ENCODE measurements around the gene CIAO3.

Gene CIAO3

DNA sequence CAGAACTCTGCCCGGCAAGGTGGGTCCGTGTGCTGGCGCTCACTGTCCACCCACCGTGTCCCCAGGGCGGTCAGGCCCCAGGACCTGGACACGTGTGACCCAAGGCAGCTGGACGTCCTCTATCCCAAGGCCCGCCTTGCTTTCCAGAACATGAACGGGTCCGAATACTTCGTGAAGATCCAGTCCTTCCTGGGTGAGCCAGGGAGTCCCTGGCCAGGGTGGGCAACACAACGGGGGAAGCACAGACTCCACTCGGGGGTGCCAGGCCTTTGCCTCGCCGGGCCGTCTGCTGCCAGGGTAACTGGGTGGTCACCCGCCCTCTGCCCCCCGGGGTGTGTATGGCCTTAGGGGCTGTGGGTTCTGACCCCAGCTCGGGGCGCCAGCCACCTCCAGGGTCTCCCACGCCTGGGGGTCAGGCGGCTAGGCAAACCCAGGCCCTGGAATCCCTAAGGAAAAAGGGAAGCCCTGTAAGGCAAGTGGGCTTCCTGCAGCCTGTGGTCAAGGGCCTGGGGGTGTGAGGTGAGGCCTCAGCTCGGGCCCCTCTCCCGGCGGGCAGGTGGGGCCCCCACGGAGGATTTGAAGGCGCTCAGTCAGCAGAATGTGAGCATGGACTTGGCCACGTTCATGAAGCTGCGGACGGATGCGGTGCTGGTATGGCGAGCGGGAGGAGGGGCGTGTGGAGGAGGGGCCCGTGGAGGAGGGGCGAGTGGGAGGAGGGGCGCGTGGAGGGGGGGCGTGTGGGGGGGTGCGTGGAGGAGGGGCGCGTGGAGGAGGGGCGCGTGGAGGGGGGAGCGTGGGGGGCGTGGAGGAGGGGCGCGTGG is 26.2 kb upstream of the CIAO3 start:
- Mint-ChIP-seq H3K36me3 (no peaks in the 10 kb centered on the region), H3K9me3 (no peaks in the 10 kb centered on the region), H3K4me1 (no peaks in the 10 kb centered on the region), H3K27ac (no peak overlapping the region), H3K4me3 (no peak overlapping the region)
- DNase-seq (ENCODE audit: low spot score in 2 of 2) (no peak), ATAC-seq (no peak)

- no peak overlapping the region for H3K27ac Mint-ChIP-seq
- no peaks in the 10 kb centered on the region for H3K36me3 Mint-ChIP-seq
- no peak overlapping the region for H3K4me3 Mint-ChIP-seq
- no peak for ATAC-seq
- no peaks in the 10 kb centered on the region for H3K9me3 Mint-ChIP-seq
- no peak for DNase-seq (ENCODE audit: low spot score in 2 of 2)
- H3K4me1 Mint-ChIP-seq, result no peaks in the 10 kb centered on the region
These were observed 25.4 kb upstream of the CIAO3 start for GRCh38 chr16:766008-766819.

DNA sequence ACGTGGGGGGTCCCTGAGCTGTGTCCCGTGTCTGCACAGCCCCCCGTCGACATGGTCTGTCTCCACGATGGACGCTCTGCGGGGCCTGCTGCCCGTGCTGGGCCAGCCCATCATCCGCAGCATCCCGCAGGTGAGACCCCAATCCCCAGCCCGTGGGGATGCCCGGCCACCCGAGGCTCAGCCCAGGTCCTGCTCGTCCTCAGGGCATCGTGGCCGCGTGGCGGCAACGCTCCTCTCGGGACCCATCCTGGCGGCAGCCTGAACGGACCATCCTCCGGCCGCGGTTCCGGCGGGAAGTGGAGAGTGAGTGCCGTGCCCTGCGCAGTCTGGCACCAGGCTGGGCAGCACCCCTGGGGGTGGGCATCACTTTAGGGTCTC is 24.7 kb upstream of the CIAO3 start:
- no peak for ATAC-seq
- no peak for DNase-seq (ENCODE audit: low spot score in 2 of 2)

DNA sequence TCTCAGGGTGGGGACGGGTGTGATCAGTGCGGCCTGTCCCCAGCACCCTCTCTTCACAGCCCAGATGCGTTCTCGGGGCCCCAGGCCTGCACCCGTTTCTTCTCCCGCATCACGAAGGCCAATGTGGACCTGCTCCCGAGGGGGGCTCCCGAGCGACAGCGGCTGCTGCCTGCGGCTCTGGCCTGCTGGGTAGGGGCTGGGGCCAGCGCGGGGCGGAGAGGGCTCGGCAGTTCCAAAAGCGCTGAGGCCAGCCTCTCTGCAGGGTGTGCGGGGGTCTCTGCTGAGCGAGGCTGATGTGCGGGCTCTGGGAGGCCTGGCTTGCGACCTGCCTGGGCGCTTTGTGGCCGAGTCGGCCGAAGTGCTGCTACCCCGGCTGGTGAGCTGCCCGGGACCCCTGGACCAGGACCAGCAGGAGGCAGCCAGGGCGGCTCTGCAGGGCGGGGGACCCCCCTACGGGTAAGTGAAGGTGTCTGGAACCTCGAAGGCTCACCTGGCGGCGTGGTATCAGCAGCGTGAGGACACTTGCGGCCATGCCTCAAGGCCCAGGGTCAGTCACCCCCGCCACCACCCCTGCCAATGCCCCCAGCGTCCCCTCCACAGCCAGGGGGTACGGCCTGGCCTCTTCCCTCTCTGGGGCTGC is 24.2 kb upstream of the CIAO3 start:
- no peaks in the 10 kb centered on the region for H3K9me3 Mint-ChIP-seq
- no peak overlapping the region for H3K4me3 Mint-ChIP-seq
- DNase-seq (ENCODE audit: low spot score in 2 of 2) (no peak), ATAC-seq (no peak)
- no peak overlapping the region for H3K27ac Mint-ChIP-seq
- no peaks in the 10 kb centered on the region for H3K4me1 Mint-ChIP-seq
- no peaks in the 10 kb centered on the region for H3K36me3 Mint-ChIP-seq

More for the DNA sequence above, 24.7 kb upstream of the CIAO3 start:
- H3K4me3 Mint-ChIP-seq, result no peak overlapping the region
- no peak overlapping the region for H3K27ac Mint-ChIP-seq
- no peaks in the 10 kb centered on the region for H3K9me3 Mint-ChIP-seq
- H3K36me3 Mint-ChIP-seq, result no peaks in the 10 kb centered on the region
- no peaks in the 10 kb centered on the region for H3K4me1 Mint-ChIP-seq

GRCh38 chr16:764184-764750 is 23.5 kb upstream of the CIAO3 start:
- Mint-ChIP-seq H3K4me3 (no peak overlapping the region), H3K9me3 (no peaks in the 10 kb centered on the region), H3K4me1 (no peaks in the 10 kb centered on the region), H3K27ac (no peak overlapping the region), H3K36me3 (no peaks in the 10 kb centered on the region)
- no peak for DNase-seq (ENCODE audit: low spot score in 2 of 2)
- ATAC-seq, result no peak

DNA sequence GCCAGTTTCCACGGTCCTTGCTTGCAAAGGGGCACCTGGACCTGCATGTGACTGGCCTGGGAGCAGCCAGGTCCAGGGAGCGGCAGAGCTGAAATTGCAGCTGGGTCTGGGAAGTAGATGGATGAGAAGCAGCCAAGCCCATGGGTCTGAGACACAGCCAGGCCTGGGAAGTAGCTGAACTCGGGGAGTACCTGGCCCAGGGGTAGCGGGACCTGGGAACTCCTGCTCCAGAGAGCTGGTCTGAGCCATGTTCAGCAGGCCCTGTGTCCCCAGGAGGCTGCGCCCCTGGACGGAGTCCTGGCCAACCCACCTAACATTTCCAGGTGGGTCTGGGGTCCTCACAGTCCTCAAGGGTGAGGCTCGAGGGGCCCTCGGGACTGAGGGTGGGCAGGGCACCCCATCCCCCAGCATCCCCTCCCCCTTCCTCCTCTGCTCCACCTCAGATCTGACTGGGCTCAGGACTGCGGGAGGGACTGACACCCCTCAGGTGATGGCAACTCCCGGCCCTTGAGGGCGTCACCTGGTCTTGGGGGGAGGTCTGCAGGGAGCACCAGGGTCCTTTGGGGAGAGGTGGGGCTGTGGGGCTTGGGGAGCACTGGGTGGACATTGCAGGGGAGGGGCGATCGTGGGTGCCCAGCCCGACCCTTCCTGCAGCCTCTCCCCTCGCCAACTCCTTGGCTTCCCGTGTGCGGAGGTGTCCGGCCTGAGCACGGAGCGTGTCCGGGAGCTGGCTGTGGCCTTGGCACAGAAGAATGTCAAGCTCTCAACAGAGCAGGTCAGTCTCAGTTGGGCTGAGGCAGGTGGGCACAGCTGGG is 22.8 kb upstream of the CIAO3 start:
- no peak for DNase-seq (ENCODE audit: low spot score in 2 of 2)
- Mint-ChIP-seq H3K36me3 (no peaks in the 10 kb centered on the region), H3K9me3 (no peaks in the 10 kb centered on the region), H3K4me1 (no peaks in the 10 kb centered on the region), H3K4me3 (no peak overlapping the region), H3K27ac (no peak overlapping the region)
- no peak for ATAC-seq

- H3K27ac Mint-ChIP-seq, result no peak overlapping the region
- no peaks in the 10 kb centered on the region for H3K36me3 Mint-ChIP-seq
- no peaks in the 10 kb centered on the region for H3K9me3 Mint-ChIP-seq
- H3K4me1 Mint-ChIP-seq, result no peaks in the 10 kb centered on the region
- no peak for DNase-seq (ENCODE audit: low spot score in 2 of 2)
- ATAC-seq, result peak; percentile 4
- H3K4me3 Mint-ChIP-seq, result no peak overlapping the region
These were observed 21.9 kb upstream of the CIAO3 start for GRCh38 chr16:762595-763268.

GRCh38 chr16:761625-762513 is 21.1 kb upstream of the CIAO3 start:
- Mint-ChIP-seq H3K4me3 (no peak overlapping the region), H3K27ac (no peak overlapping the region), H3K4me1 (no peaks in the 10 kb centered on the region), H3K9me3 (no peaks in the 10 kb centered on the region), H3K36me3 (no peaks in the 10 kb centered on the region)
- ATAC-seq (no peak), DNase-seq (ENCODE audit: low spot score in 2 of 2) (no peak)

DNA sequence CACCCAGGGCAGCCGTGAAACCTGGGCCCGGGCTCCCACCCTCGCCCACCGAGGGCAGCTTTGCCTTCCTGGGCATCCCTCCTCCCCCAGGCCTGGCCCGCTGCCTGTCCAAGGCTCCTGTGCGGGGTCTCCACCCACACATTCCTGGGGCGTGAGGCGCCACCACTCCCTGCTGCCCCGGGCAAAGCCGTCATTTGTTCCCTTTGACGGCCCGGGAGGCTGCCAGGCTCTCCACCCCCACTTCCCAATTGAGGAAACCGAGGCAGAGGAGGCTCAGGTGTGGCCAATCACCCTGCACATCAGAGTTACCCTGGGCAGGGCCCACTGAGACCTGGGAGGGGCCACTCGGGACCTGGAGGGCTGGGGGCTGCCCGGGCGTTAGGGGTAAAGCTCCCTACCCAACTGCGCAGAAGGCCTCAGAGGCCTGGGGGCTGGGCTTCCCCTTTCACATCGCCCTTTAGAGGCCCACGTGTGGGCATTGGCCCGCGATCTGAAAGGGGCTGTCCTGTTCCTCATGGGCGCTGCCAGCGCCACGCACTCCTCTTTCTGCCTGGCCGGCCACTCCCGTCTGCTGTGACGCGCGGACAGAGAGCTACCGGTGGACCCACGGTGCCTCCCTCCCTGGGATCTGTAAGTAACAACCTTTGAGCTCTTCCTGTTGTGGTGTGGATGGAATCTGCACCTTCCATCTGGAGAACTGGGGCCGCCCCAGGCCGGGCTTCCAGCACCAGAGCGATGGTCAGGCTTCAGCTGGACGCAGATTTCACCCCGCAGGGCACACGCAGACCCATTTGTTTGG is 19.9 kb upstream of the CIAO3 start, which contains the start of gene MSLN:
MSLN (plus strand) TSS at position 190 of the 799 bp plus-strand sequence. CDS start 1,947 bp downstream, outside the sequence.
- ATAC-seq, result no peak
- H3K27ac Mint-ChIP-seq, result no peak within 1 kb of the TSS
- no peak within 1 kb of the TSS for H3K4me3 Mint-ChIP-seq
- DNase-seq (ENCODE audit: low spot score in 2 of 2), result no peak
- no peaks in the 10 kb centered on the region for H3K36me3 Mint-ChIP-seq
- H3K4me1 Mint-ChIP-seq, result no peaks in the 10 kb centered on the region
- H3K9me3 Mint-ChIP-seq, result no peaks in the 10 kb centered on the region

GRCh38 chr16:760065-760464 is 19.3 kb upstream of the CIAO3 start:
- no peaks in the 10 kb centered on the region for H3K9me3 Mint-ChIP-seq
- no peaks in the 10 kb centered on the region for H3K4me1 Mint-ChIP-seq
- H3K36me3 Mint-ChIP-seq, result no peaks in the 10 kb centered on the region
- ATAC-seq (no peak), DNase-seq (ENCODE audit: low spot score in 2 of 2) (no peak)
- H3K27ac Mint-ChIP-seq, result no peak overlapping the region
- H3K4me3 Mint-ChIP-seq, result no peak overlapping the region

- H3K36me3 Mint-ChIP-seq, result no peaks in the 10 kb centered on the region
- DNase-seq (ENCODE audit: low spot score in 2 of 2), result no peak
- ATAC-seq, result no peak
- no peak overlapping the region for H3K4me3 Mint-ChIP-seq
- H3K9me3 Mint-ChIP-seq, result no peaks in the 10 kb centered on the region
- no peak overlapping the region for H3K27ac Mint-ChIP-seq
- H3K4me1 Mint-ChIP-seq, result no peaks in the 10 kb centered on the region
These were observed 18.5 kb upstream of the CIAO3 start for GRCh38 chr16:759110-759910.

GRCh38 chr16:756428-756827 is 15.6 kb upstream of the CIAO3 start:
- no peaks in the 10 kb centered on the region for H3K4me1 Mint-ChIP-seq
- H3K36me3 Mint-ChIP-seq, result no peaks in the 10 kb centered on the region
- no peaks in the 10 kb centered on the region for H3K9me3 Mint-ChIP-seq
- H3K27ac Mint-ChIP-seq, result no peak overlapping the region
- DNase-seq (ENCODE audit: low spot score in 2 of 2) (no peak), ATAC-seq (peak; percentile 62)
- H3K4me3 Mint-ChIP-seq, result no peak overlapping the region
